HL-60 (cell line): ENCODE measurements around the gene CACNA1C.

Source experiments
- DNase-seq, 2 experiments: peaks; one replicate each; pipeline ENCODE4 v3.0.0-alpha.2; 2010 to 2020; ENCODE audit warnings: low read depth in 1 of 2, low spot score in 1 of 2
- H3K27ac ChIP-seq: fragments of 250-450 bp; sonication (Bioruptor Pico); replicated peaks from 2 replicates; pipeline ENCODE4 v1.5.1; 2020; ENCODE audit warnings: mild to moderate bottlenecking, moderate library complexity
- H3K27me3 ChIP-seq: fragments of 250-450 bp; sonication (Bioruptor Pico); 2 replicates; pipeline ENCODE4 v1.5.1; 2021; ENCODE audit warnings: mild to moderate bottlenecking, moderate library complexity; ENCODE audit not compliant: insufficient read depth, poor library complexity, severe bottlenecking
- H3K4me3 ChIP-seq: replicated peaks from 2 replicates; pipeline ENCODE4 v1.5.1; 2011; ENCODE audit warnings: mild to moderate bottlenecking, control low read depth, low read length; ENCODE audit not compliant: insufficient read depth
- GABPA ChIP-seq: IDR thresholded peaks from 2 replicates; pipeline ENCODE4 v1.6.1; 2012; ENCODE audit warnings: low read depth
- POLR2AphosphoS5 ChIP-seq: IDR thresholded peaks from 2 replicates; pipeline ENCODE4 v1.6.1; 2012; ENCODE audit warnings: low read depth
- SPI1 ChIP-seq: IDR thresholded peaks from 2 replicates; pipeline ENCODE4 v1.6.1; 2012; ENCODE audit warnings: low read depth, mild to moderate bottlenecking, borderline replicate concordance
- TF ChIP-seq, protein P1 (sequence below): IDR thresholded peaks from 2 replicates; pipeline ENCODE4 v1.6.1; 2012; ENCODE audit warnings: low read depth; ENCODE audit not compliant: insufficient replicate concordance
- TF ChIP-seq, protein P2 (sequence below): IDR thresholded peaks from one replicate; pipeline ENCODE4 v1.5.1; 2011; ENCODE audit warnings: low read length, control low read depth, inconsistent platforms; ENCODE audit not compliant: insufficient read depth

CACNA1C gene

DNA sequence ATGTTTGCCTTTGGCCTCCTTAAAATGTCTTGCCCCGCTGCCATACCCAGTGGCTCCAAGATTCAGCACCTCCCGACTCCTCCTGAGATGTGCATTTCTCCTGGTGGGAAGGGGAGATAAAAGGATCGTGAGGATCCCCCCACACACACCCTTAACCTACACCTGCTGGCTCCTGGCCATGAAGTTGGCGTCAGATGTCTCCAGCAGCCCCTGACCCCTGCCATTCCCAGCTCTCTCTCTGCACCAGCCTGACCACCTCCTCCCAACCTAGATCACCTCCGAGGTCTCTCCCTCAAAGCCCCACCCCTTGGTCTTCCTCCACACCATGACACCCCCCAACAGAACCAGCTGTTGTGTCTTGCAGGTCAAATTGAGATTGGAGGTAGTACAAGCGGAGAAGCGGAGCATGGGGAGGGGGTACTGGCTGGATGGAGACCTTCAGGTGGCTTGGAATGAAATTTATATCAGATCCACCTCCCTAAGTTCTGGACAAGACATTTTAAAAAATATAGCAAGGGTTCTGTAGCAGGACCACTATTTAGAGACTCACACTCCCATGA is 590.9 kb downstream of the CACNA1C start:
- TF ChIP-seq, protein P1, sequence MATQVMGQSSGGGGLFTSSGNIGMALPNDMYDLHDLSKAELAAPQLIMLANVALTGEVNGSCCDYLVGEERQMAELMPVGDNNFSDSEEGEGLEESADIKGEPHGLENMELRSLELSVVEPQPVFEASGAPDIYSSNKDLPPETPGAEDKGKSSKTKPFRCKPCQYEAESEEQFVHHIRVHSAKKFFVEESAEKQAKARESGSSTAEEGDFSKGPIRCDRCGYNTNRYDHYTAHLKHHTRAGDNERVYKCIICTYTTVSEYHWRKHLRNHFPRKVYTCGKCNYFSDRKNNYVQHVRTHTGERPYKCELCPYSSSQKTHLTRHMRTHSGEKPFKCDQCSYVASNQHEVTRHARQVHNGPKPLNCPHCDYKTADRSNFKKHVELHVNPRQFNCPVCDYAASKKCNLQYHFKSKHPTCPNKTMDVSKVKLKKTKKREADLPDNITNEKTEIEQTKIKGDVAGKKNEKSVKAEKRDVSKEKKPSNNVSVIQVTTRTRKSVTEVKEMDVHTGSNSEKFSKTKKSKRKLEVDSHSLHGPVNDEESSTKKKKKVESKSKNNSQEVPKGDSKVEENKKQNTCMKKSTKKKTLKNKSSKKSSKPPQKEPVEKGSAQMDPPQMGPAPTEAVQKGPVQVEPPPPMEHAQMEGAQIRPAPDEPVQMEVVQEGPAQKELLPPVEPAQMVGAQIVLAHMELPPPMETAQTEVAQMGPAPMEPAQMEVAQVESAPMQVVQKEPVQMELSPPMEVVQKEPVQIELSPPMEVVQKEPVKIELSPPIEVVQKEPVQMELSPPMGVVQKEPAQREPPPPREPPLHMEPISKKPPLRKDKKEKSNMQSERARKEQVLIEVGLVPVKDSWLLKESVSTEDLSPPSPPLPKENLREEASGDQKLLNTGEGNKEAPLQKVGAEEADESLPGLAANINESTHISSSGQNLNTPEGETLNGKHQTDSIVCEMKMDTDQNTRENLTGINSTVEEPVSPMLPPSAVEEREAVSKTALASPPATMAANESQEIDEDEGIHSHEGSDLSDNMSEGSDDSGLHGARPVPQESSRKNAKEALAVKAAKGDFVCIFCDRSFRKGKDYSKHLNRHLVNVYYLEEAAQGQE = no peak
- TF ChIP-seq SPI1 (no peak), POLR2AphosphoS5 (no peak), GABPA (no peak)
- TF ChIP-seq, protein P2, sequence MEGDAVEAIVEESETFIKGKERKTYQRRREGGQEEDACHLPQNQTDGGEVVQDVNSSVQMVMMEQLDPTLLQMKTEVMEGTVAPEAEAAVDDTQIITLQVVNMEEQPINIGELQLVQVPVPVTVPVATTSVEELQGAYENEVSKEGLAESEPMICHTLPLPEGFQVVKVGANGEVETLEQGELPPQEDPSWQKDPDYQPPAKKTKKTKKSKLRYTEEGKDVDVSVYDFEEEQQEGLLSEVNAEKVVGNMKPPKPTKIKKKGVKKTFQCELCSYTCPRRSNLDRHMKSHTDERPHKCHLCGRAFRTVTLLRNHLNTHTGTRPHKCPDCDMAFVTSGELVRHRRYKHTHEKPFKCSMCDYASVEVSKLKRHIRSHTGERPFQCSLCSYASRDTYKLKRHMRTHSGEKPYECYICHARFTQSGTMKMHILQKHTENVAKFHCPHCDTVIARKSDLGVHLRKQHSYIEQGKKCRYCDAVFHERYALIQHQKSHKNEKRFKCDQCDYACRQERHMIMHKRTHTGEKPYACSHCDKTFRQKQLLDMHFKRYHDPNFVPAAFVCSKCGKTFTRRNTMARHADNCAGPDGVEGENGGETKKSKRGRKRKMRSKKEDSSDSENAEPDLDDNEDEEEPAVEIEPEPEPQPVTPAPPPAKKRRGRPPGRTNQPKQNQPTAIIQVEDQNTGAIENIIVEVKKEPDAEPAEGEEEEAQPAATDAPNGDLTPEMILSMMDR = no peak
- peaks cover 28% of the 10 kb centered on the region for H3K27me3 ChIP-seq
- no peak overlapping the region for H3K4me3 ChIP-seq
- no peak overlapping the region for H3K27ac ChIP-seq
- DNase-seq = no peak

DNA sequence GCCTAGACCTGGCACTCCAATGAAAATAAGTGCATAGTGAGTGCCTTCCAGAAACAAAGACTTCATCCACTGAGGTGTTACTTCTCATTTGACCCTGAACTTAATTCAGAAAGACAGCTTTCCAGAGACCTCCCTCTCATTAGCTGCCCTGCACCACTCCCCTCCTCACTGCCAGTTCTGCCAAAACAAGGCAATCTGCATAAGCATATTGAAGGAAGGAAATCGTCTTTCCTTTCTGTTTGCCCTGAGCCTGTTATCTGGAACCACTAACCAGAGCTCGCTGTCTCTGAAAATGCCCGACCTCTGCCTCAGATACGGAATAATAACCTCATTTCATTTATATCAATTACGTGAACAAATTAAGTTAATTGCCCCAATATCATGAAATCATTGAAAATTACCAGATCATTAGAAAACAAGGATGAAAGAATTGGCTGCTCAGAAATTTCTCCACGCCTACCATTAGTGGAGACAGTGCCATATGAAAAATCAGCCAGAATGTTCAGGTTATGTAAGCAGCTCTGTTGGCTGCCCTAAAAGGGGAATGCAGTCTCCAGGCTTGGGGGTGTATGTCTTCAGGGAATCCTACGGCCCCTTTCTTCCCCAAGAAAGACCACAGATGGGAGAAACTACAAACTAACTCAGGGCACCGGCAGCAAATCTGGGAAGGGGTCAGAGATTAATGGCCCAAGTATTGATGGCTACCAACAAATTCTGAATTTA is 592.1 kb downstream of the CACNA1C start:
- H3K27me3 ChIP-seq = peaks cover 34% of the 10 kb centered on the region
- no peak for DNase-seq
- TF ChIP-seq, protein P2 = no peak
- TF ChIP-seq POLR2AphosphoS5 = no peak
- no peak for TF ChIP-seq SPI1
- no peak for TF ChIP-seq GABPA
- TF ChIP-seq, protein P1 = no peak

DNA sequence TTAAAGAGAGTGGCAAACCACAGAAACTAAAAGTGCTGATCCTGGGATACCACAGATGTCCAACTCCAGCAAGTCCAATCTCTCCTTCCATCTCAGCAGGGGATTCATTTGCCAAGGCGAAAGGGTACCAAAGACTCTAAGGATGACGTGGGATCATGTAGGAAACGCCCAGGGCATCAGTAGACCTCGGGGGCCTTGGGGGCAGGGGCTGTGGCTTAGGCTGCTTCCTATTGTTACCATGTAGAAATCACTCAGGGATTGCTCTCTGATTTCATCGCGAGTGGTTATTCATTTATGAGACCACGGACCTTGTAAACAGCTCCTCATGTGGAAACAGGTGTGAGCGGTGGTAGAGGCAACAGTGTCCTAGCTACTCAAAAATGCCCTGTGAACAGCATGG is 592.7 kb downstream of the CACNA1C start:
- H3K27me3 ChIP-seq = peaks cover 38% of the 10 kb centered on the region
- H3K4me3 ChIP-seq = no peak overlapping the region
- no peak overlapping the region for H3K27ac ChIP-seq
- DNase-seq = no peak
- TF ChIP-seq SPI1 (no peak), GABPA (no peak), POLR2AphosphoS5 (no peak)
- TF ChIP-seq, protein P1 = no peak
- TF ChIP-seq, protein P2 = no peak

More for the DNA sequence above, 592.1 kb downstream of the CACNA1C start:
- Histone ChIP-seq H3K27ac (no peak overlapping the region), H3K4me3 (no peak overlapping the region)
